K562 (cell line): ENCODE results near the gene ADGRF1. TPM values are rescaled to one million over a fixed set of nuclear protein-coding genes. Genes with fewer than 3 reads are reported as not detected.

Experiments used
- ATAC-seq: fragments of 200-7000 bp; cut with Tn5 transposase; 3 replicates; pipeline ENCODE4 v1.9.1; 2020; ENCODE audit warnings: moderate library complexity
- BruUV-seq: library from RNA; stranded (reverse); fragments of 400-500 nt; replicated peaks from 2 replicates; lab custom pipeline; 2021; lab: Mats Ljungman, UMichigan
- CTCF ChIA-PET: fragments of 300-600 bp; formaldehyde crosslinking; extraction: SDS; loops from one replicate; lab custom pipeline; 2021; ENCODE audit warnings: low intra/inter-chr PET ratio; lab: Yijun Ruan, JAX
- POLR2A ChIA-PET: fragments of 300-600, 350-650 bp; sonication (Branson Sonifier 250); formaldehyde crosslinking; extraction: SDS; loops from one replicate; lab custom pipeline; 2021; ENCODE audit warnings: antibody characterized with exemption, inconsistent platforms; lab: Yijun Ruan, JAX
- DNase-seq, 4 experiments: peaks; one replicate each; pipeline versions ENCODE4 v3.0.0 to v3.0.0-alpha.2; 2011 to 2018; ENCODE audit warnings: low spot score in 3 of 4, mixed read lengths in 3 of 4; ENCODE audit errors: extremely low read depth in 1 of 4
- FAIRE-seq: peaks from 2 replicates; lab custom pipeline; 2011; peaks lifted over from hg19 to GRCh38; lab: Jason Lieb, UNC
- H2AFZ ChIP-seq: 2 replicates; pipeline ENCODE4 v1.6.0; 2011; ENCODE audit warnings: low read depth, low read length, control low read depth, inconsistent platforms
- H3K27ac ChIP-seq: fragments of 200-600 bp; 3 replicates; pipeline ENCODE4 v1.8.0; 2011; ENCODE audit warnings: low read depth, mild to moderate bottlenecking, control low read depth, inconsistent platforms, low read length, moderate library complexity, mixed read lengths; ENCODE audit errors: extremely low read depth
- H3K27me3 ChIP-seq, 2 experiments: fragments of 300-600 bp in 1 of 2; 2 replicates in 1 of 2; 3 replicates in 1 of 2; pipeline versions ENCODE4 v1.6.0 to v1.8.0; 2011; ENCODE audit warnings: inconsistent platforms in 2 of 2, low read length in 2 of 2, mild to moderate bottlenecking in 1 of 2, mixed read lengths in 1 of 2, moderate library complexity in 1 of 2; ENCODE audit not compliant: control insufficient read depth in 2 of 2, insufficient read depth in 2 of 2
- H3K36me3 ChIP-seq: fragments of 300-600 bp; 3 replicates; pipeline ENCODE4 v1.8.0; 2011; ENCODE audit warnings: mild to moderate bottlenecking, low read length, inconsistent platforms; ENCODE audit not compliant: control insufficient read depth, insufficient read depth
- H3K4me1 ChIP-seq, 2 experiments: fragments of 200-600 bp in 1 of 2; replicated peaks in 1 of 2; 2 replicates in 1 of 2; 3 replicates in 1 of 2; pipeline versions ENCODE4 v1.5.1 to v1.8.0; 2011; ENCODE audit warnings: inconsistent platforms in 2 of 2, low read length in 2 of 2, mild to moderate bottlenecking in 1 of 2, mixed read lengths in 1 of 2, moderate library complexity in 1 of 2; ENCODE audit not compliant: control insufficient read depth in 2 of 2, insufficient read depth in 2 of 2
- H3K4me2 ChIP-seq: 2 replicates; pipeline ENCODE4 v1.6.1; 2011; ENCODE audit warnings: low read length, control low read depth, inconsistent platforms, mixed read lengths; ENCODE audit not compliant: insufficient read depth
- H3K4me3 ChIP-seq: fragments of 200-600 bp; sonication (generic), shearing (Covaris generic); 2 replicates; pipeline ENCODE4 v1.5.1; 2016; ENCODE audit warnings: control low read depth, inconsistent platforms
- H3K79me2 ChIP-seq: fragments of 200-600 bp; 3 replicates; pipeline ENCODE4 v1.8.0; 2011; ENCODE audit warnings: low read length, inconsistent platforms; ENCODE audit not compliant: control insufficient read depth, insufficient read depth
- H3K9ac ChIP-seq, 2 experiments: 2 replicates each; pipeline versions ENCODE4 v1.6.0 to v1.6.1; 2011; ENCODE audit warnings: low read depth in 2 of 2, low read length in 2 of 2, control low read depth in 1 of 2, inconsistent platforms in 1 of 2, mild to moderate bottlenecking in 1 of 2, mixed read lengths in 1 of 2; ENCODE audit not compliant: insufficient read depth in 1 of 2
- H3K9me1 ChIP-seq: one replicate; pipeline ENCODE4 v1.6.0; 2011; ENCODE audit warnings: inconsistent platforms, mild to moderate bottlenecking, low read length, moderate library complexity; ENCODE audit not compliant: control insufficient read depth, insufficient read depth
- H3K9me3 ChIP-seq: replicated peaks from 2 replicates; pipeline ENCODE4 v1.5.1; 2011; ENCODE audit warnings: low read depth, low read length, inconsistent platforms; ENCODE audit not compliant: control insufficient read depth, insufficient read depth
- H4K20me1 ChIP-seq: replicated peaks from 2 replicates; pipeline ENCODE4 v1.6.1; 2011; ENCODE audit warnings: low read length, inconsistent platforms, mixed read lengths; ENCODE audit not compliant: control insufficient read depth, insufficient read depth
- E2F3 ChIP-seq: fragments of 250-450 bp; sonication (Bioruptor Pico); IDR thresholded peaks from 2 replicates; pipeline ENCODE4 v1.4.0; 2020; ENCODE audit warnings: mild to moderate bottlenecking
- ETS2 ChIP-seq: IDR thresholded peaks from 2 replicates; pipeline ENCODE4 v1.6.1; 2016; ENCODE audit warnings: borderline replicate concordance, missing genetic modification characterization, mild to moderate bottlenecking, moderate library complexity, missing compliant biosample characterization; ENCODE audit not compliant: poor library complexity, severe bottlenecking
- FIP1L1 ChIP-seq: fragments of 200-400 bp; formaldehyde crosslinking; IDR thresholded peaks from 2 replicates; pipeline ENCODE4 v1.6.1; 2018; ENCODE audit warnings: mild to moderate bottlenecking, low read depth, low read length; ENCODE audit not compliant: poor library complexity, severe bottlenecking
- JUND ChIP-seq, 2 experiments: IDR thresholded peaks; 2 replicates in 1 of 2; 3 replicates in 1 of 2; pipeline ENCODE4 v1.6.1; 2011; ENCODE audit warnings: borderline replicate concordance in 2 of 2, low read depth in 2 of 2, low read length in 2 of 2, improper control_type of control experiment in 1 of 2, missing biosample characterization in 1 of 2, missing genetic modification characterization in 1 of 2, missing genetic modification reagents in 1 of 2
- L3MBTL2 ChIP-seq: fragments of 450-650 bp; IDR thresholded peaks from 2 replicates; pipeline ENCODE4 v1.6.1; 2016; ENCODE audit warnings: mild to moderate bottlenecking, moderate library complexity
- NFE2 ChIP-seq: IDR thresholded peaks from 2 replicates; pipeline ENCODE4 v1.6.1; 2014; ENCODE audit warnings: antibody characterized with exemption, low read depth
- NR2C2 ChIP-seq, 2 experiments: fragments of 200-800 bp in 1 of 2; sonication (Bioruptor generic) in 1 of 2; sonication (generic) in 1 of 2; formaldehyde crosslinking in 1 of 2; IDR thresholded peaks; 2 replicates each; pipeline versions ENCODE4 v1.6.1 to v1.8.0; 2016 to 2022; ENCODE audit warnings: mild to moderate bottlenecking in 1 of 2, missing compliant biosample characterization in 1 of 2, missing genetic modification characterization in 1 of 2, missing genetic modification reagents in 1 of 2
- ZMIZ1 ChIP-seq, 2 experiments: fragments of 150-350 bp in 1 of 2; IDR thresholded peaks; 2 replicates each; pipeline ENCODE4 v1.6.1; 2012 to 2016; ENCODE audit warnings: low read depth in 2 of 2, low read length in 2 of 2, mild to moderate bottlenecking in 1 of 2, moderate library complexity in 1 of 2
- WGBS: fragments of 100-300 bp; shearing (Covaris generic); methylation state at CpG from one replicate; pipeline ENCODE4 v1.1.6; 2016; ENCODE audit warnings: low coverage, mixed read lengths; ENCODE audit not compliant: insufficient coverage; ENCODE audit errors: missing lambda C conversion rate; 5-methylcytosine and 5-hydroxymethylcytosine counted together
- in situ Hi-C: fragments of 300-500 bp; cut with MboI; formaldehyde crosslinking; loops from 4 replicates; pipeline ENCODE4 v1.15.0; 2018; ENCODE audit warnings: inconsistent platforms, mixed read lengths
- intact Hi-C: fragments of 100-400 bp; cut with micrococcal nuclease; formaldehyde crosslinking; loops from 2 replicates; pipeline ENCODE4 v1.14.2; 2022
- polyA plus RNA-seq, 8 experiments: library from polyadenylated mRNA; depleted of rRNA in 4 of 8; stranded (reverse) in 5 of 8; unstranded in 3 of 8; fragments of >200 nt; fragmentation: Nextera tagmentation in 2 of 8; fragmentation: Illumina TruSeq in 1 of 8; extraction: Ambion mirVana in 2 of 8; extraction: Trizol in 1 of 8; gene quantifications; 2 replicates each; pipeline versions ENCODE4 v1.2.1 to v1.2.3, GENCODE V29; 2011 to 2014; ENCODE audit warnings: inconsistent platforms in 1 of 8, missing spikeins in 1 of 8
- total RNA-seq, 7 experiments: library from RNA; depleted of rRNA in 6 of 7; stranded (reverse); fragments of >200 nt in 6 of 7; fragmentation: Illumina TruSeq in 2 of 7; extraction: Trizol in 2 of 7; gene quantifications; 2 replicates each; pipeline versions ENCODE4 v1.2.1 to v1.2.3, GENCODE V29; 2011 to 2021; ENCODE audit warnings: low replicate concordance in 1 of 7
- TF ChIP-seq, protein P1 (sequence below): sonication (generic); formaldehyde crosslinking; IDR thresholded peaks from 2 replicates; pipeline ENCODE4 v1.8.1; 2022; ENCODE audit warnings: missing genetic modification reagents
- TF ChIP-seq, protein P2 (sequence below), 2 experiments: IDR thresholded peaks in 1 of 2; conservative IDR thresholded peaks in 1 of 2; 2 replicates each; pipeline ENCODE4 v1.6.1; 2016; ENCODE audit warnings: low read depth in 2 of 2, mild to moderate bottlenecking in 1 of 2, missing compliant biosample characterization in 1 of 2, missing genetic modification characterization in 1 of 2, moderate library complexity in 1 of 2
- TF ChIP-seq, protein P3 (sequence below): fragments of 450-650 bp; formaldehyde crosslinking; IDR thresholded peaks from 2 replicates; pipeline ENCODE4 v1.4.0; 2020; ENCODE audit warnings: mild to moderate bottlenecking, moderate library complexity

ADGRF1 gene
- total and polyA plus RNA-seq, 9 of the 15 experiments (the other 6 are each of a cell fraction or from before 2014, with no cell fraction given): not detected

DNA sequence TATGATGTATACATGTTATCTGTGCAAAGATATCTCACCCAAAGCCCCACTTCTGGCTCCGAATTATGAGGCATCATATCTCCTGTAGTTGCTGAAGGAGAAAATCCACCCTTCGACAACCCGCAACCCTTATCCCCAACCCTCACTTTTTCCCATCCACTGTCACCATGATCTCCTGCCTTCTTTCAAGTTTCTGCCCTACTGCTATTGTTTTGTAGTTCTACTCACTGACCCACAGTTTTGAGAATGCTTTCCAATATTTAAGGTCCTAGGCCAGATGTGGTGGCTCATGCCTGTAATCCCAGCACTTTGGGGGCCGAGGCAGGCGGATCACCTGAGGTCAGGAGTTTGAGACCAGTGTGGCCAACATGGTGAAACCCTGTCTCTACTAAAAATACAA is 22.2 kb downstream of the ADGRF1 start:
- H3K9ac ChIP-seq: no peak overlapping the region
- no TSS peak for BruUV-seq
- H3K9me1 ChIP-seq: no peaks in the 10 kb centered on the region
- H3K4me1 ChIP-seq: no peaks in the 10 kb centered on the region
- no peaks in the 10 kb centered on the region for H3K36me3 ChIP-seq
- FAIRE-seq: no peak
- TF ChIP-seq E2F3 (CRISPR knock-in tag) (no peak), ETS2 (tag) (no peak), NFE2 (no peak), ZMIZ1 (IDR thresholded peaks at IDR 0.05; ENCODE audit: low read depth in 2 of 2, low read length in 2 of 2) (no peak), L3MBTL2 (no peak), JUND (IDR thresholded peaks at IDR 0.05; ENCODE audit: borderline replicate concordance, low read depth, low read length) (no peak), JUND (tag; IDR thresholded peaks at IDR 0.05; ENCODE audit: borderline replicate concordance, low read depth, low read length) (no peak), FIP1L1 (no peak), NR2C2 (CRISPR knock-in tag; IDR thresholded peaks at IDR 0.05) (no peak), NR2C2 (tag; IDR thresholded peaks at IDR 0.05) (no peak)
- TF ChIP-seq, protein P1, sequence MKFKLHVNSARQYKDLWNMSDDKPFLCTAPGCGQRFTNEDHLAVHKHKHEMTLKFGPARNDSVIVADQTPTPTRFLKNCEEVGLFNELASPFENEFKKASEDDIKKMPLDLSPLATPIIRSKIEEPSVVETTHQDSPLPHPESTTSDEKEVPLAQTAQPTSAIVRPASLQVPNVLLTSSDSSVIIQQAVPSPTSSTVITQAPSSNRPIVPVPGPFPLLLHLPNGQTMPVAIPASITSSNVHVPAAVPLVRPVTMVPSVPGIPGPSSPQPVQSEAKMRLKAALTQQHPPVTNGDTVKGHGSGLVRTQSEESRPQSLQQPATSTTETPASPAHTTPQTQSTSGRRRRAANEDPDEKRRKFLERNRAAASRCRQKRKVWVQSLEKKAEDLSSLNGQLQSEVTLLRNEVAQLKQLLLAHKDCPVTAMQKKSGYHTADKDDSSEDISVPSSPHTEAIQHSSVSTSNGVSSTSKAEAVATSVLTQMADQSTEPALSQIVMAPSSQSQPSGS (CRISPR knock-in tag): no peak
- TF ChIP-seq, protein P2, sequence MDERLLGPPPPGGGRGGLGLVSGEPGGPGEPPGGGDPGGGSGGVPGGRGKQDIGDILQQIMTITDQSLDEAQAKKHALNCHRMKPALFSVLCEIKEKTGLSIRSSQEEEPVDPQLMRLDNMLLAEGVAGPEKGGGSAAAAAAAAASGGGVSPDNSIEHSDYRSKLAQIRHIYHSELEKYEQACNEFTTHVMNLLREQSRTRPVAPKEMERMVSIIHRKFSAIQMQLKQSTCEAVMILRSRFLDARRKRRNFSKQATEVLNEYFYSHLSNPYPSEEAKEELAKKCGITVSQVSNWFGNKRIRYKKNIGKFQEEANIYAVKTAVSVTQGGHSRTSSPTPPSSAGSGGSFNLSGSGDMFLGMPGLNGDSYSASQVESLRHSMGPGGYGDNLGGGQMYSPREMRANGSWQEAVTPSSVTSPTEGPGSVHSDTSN (CRISPR knock-in tag; IDR thresholded peaks at IDR 0.05; ENCODE audit: low read depth): no peak
- TF ChIP-seq, protein P2 (tag; conservative IDR thresholded peaks at IDR 0.05; ENCODE audit: low read depth): no peak
- TF ChIP-seq, protein P3, sequence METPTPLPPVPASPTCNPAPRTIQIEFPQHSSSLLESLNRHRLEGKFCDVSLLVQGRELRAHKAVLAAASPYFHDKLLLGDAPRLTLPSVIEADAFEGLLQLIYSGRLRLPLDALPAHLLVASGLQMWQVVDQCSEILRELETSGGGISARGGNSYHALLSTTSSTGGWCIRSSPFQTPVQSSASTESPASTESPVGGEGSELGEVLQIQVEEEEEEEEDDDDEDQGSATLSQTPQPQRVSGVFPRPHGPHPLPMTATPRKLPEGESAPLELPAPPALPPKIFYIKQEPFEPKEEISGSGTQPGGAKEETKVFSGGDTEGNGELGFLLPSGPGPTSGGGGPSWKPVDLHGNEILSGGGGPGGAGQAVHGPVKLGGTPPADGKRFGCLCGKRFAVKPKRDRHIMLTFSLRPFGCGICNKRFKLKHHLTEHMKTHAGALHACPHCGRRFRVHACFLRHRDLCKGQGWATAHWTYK: no peak
- CTCF ChIA-PET: no interaction called here
- under 1% methylated on average over 5 of the region's 5 CpGs for WGBS
- H3K9me3 ChIP-seq: no peaks in the 10 kb centered on the region
- H3K79me2 ChIP-seq: no peaks in the 10 kb centered on the region
- no peak for ATAC-seq
- intact Hi-C loops: no loop called here
- no peak for DNase-seq
- H2AFZ ChIP-seq: no peak overlapping the region
- no peak overlapping the region for H3K4me2 ChIP-seq
- in situ Hi-C loops: no loop called here
- H3K4me3 ChIP-seq: no peak overlapping the region
- no peaks in the 10 kb centered on the region for H4K20me1 ChIP-seq
- POLR2A ChIA-PET: no interaction called here
- H3K27me3 ChIP-seq: no peaks in the 10 kb centered on the region; a peak in 2 of 5 replicates
- H3K27ac ChIP-seq: no peak overlapping the region
